Duodenal mucosa (tissue), 2 donors: ENCODE results near the gene RASGRP3.

Experiments used
- H3K27ac ChIP-seq: one replicate; pipeline ENCODE4 v1.7.0; 2013; ENCODE audit warnings: low read depth, low read length
- H3K27me3 ChIP-seq, 2 donors: one replicate each; pipeline ENCODE4 v1.7.0; 2013; ENCODE audit warnings: low read length in 2 of 2, control low read depth in 1 of 2; ENCODE audit not compliant: insufficient read depth in 2 of 2, control insufficient read depth in 1 of 2
- H3K36me3 ChIP-seq, 2 donors: one replicate each; pipeline ENCODE4 v1.7.0; 2013; ENCODE audit warnings: low read length in 2 of 2, control low read depth in 1 of 2; ENCODE audit not compliant: insufficient read depth in 2 of 2, control insufficient read depth in 1 of 2
- H3K4me1 ChIP-seq, 2 donors: one replicate each; pipeline ENCODE4 v1.7.0; 2013; ENCODE audit warnings: low read length in 2 of 2, control low read depth in 1 of 2; ENCODE audit not compliant: insufficient read depth in 2 of 2, control insufficient read depth in 1 of 2
- H3K4me3 ChIP-seq, 2 donors: one replicate each; pipeline ENCODE4 v1.7.0; 2013; ENCODE audit warnings: low read length in 2 of 2, low read depth in 1 of 2
- H3K9ac ChIP-seq, 2 donors: one replicate each; pipeline ENCODE4 v1.7.0; 2013; ENCODE audit warnings: low read length in 2 of 2, low read depth in 1 of 2
- H3K9me3 ChIP-seq, 2 donors: one replicate each; pipeline ENCODE4 v1.7.0; 2013; ENCODE audit warnings: low read length in 2 of 2, control low read depth in 1 of 2; ENCODE audit not compliant: control insufficient read depth in 1 of 2

RASGRP3 gene

GRCh38 chr2:33597026-33597425 lies 120.6 kb downstream of the RASGRP3 start:
- Histone ChIP-seq H3K9ac (no peak overlapping the region), H3K9me3 (no peaks in the 10 kb centered on the region), H3K36me3 (peaks cover 7 to 23% of the 10 kb centered on the region in 2 donors), H3K4me3 (no peak overlapping the region), H3K27me3 (no peaks in the 10 kb centered on the region), H3K27ac (no peak overlapping the region), H3K4me1 (peaks cover 15 to 16% of the 10 kb centered on the region in 2 donors)

DNA sequence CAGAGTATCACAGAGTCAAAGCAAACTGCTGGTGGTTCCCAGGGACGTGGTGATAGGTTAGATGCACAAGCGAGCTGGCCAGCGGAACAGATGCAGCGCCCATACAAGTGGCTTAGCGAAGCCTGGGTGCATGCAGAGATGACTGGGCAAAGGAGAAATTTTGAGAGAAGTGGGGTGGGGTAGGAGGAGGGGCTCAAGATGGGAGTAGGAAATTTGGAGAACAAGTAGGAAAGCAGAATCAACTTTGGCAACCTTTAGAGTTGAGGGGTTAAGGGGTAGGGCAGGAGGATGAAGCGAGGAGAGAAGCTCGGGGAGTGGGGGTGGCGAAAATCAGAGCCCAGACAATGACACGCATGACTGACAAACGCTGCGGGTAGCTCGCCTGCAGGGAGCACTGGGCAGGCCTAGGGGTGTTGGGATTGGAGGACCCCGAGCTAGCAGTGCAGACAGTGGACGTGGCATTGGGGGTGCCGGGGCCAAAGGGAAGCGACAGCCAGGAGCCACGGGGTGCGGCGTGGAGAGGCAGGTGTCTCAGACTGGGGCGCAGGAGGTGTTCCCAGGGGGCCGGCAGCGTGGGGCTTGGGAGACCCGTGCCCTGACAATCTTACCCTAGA lies 122.2 kb downstream of the RASGRP3 start:
- peaks cover 15 to 16% of the 10 kb centered on the region in 2 donors for H3K4me1 ChIP-seq
- H3K9me3 ChIP-seq, result no peaks in the 10 kb centered on the region
- no peaks in the 10 kb centered on the region for H3K27me3 ChIP-seq
- peak overlapping the region; percentile 96 to 98 for H3K4me3 ChIP-seq
- peak overlapping the region; percentile 79 to 89 for H3K9ac ChIP-seq
- peak overlapping the region; percentile 77 for H3K27ac ChIP-seq
- peaks cover 7 to 10% of the 10 kb centered on the region in 2 donors for H3K36me3 ChIP-seq

DNA sequence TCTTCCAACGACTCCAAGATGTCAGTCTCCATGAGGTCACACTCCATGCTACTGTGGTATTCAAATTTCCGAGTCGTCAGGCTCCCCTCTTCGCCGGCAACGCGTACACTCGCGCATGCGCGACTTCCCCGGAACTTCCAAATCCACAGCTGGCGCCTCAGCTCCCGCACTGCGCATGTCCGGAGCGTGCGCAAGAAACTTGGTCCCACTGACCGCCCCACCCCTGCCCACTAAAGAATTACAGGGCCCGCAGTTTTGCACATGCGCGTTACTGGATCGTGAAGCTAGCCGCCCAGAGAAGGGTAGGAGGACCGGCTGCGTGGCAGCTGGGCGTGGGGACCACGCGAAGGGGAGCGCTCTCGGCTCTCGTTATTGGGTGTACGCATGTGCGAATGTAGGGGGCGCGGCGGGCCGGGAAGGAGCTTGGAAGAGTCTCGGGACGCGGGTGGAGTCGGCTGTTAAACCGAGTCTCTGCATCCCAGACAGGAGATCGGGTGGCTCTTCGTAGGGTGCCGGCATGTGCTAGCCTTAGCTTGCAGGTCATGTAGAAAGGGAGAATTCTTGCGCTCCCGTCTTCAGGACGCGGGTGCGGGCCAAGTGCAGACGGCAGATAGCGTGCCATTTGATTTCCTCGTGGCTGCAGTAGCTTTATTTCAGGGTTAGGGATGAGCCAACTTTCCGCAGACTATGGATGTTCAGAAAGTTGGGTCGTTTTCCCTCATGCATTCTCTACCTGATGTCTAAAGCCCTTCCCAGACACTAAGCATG lies 122.9 kb downstream of the RASGRP3 start, which contains the start of gene FAM98A:
Gene FAM98A (minus strand): TSS at position 125 of the 768 bp plus-strand sequence. CDS start 78 bp downstream, at position 47.
- H3K4me3 ChIP-seq, result peak within 1 kb of the TSS; percentile 96 to 98
- peak within 1 kb of the TSS; percentile 79 to 89 for H3K9ac ChIP-seq
- no peaks in the 10 kb centered on the region for H3K9me3 ChIP-seq
- H3K4me1 ChIP-seq, result peaks cover 15 to 16% of the 10 kb centered on the region in 2 donors
- peak within 1 kb of the TSS; percentile 77 for H3K27ac ChIP-seq
- no peaks in the 10 kb centered on the region for H3K27me3 ChIP-seq
- H3K36me3 ChIP-seq, result peaks cover 4 to 6% of the 10 kb centered on the region in 2 donors

GRCh38 chr2:33599943-33600192 lies 123.4 kb downstream of the RASGRP3 start:
- Histone ChIP-seq H3K9ac (peak overlapping the region; percentile 52 to 88), H3K27me3 (no peaks in the 10 kb centered on the region), H3K27ac (no peak overlapping the region), H3K4me3 (peak overlapping the region; percentile 96 to 98), H3K36me3 (peaks cover 2 to 3% of the 10 kb centered on the region in 2 donors), H3K4me1 (peaks cover 15 to 16% of the 10 kb centered on the region in 2 donors), H3K9me3 (no peaks in the 10 kb centered on the region)

DNA sequence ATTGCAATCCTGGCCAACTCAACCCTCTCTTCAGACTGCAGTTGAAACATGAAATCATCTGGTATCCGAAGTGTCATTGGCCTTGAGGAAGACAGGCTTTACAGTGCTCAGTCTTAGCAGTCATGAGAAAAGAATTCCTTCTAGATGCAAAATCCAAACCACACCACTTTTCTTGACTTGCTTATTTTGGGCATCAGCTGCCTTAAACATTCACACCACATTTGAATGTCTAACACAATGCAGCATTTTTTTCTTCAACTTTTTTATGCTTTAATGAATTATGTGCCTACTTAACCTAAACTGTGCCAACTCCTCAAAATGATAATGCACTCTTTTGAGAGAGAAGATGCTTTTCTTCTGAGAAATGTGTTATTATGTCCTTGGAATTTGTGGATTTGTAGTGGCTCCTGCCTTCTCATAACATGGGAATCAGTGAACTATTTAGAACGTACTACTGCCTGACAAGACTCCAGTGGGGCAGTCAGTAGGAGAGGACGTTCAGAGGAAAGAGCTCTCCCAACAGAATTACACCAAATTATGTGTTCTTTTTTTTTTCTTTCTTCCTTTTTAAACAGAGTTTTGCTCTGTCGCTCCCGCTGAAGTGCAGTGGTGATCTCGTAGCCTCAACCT lies 125.9 kb downstream of the RASGRP3 start:
- no peak overlapping the region for H3K9ac ChIP-seq
- H3K4me1 ChIP-seq, result peaks cover 14 to 16% of the 10 kb centered on the region in 2 donors
- H3K9me3 ChIP-seq, result no peaks in the 10 kb centered on the region
- no peak overlapping the region for H3K4me3 ChIP-seq
- H3K36me3 ChIP-seq, result no peaks in the 10 kb centered on the region
- H3K27ac ChIP-seq, result no peak overlapping the region
- H3K27me3 ChIP-seq, result no peaks in the 10 kb centered on the region

DNA sequence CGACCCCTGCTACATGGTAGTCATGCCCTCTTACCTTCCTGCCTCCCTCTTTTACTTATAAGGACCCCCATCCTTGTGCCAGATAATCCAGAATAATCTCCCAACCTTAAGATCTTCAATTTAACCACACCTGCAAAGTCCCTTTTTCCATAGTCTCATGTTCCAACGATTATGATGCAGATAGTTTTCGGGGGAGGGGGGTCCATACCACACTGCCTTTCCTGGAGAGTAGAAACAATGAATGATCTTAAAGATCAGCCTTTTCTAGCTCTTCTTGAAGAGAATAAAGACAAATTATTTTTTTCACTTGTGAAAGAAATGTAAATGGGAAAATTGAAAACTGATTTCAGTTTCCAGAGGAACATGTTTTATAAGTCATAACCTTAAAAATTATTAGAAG lies 127.0 kb downstream of the RASGRP3 start:
- no peaks in the 10 kb centered on the region for H3K36me3 ChIP-seq
- peaks cover 5 to 6% of the 10 kb centered on the region in 2 donors for H3K4me1 ChIP-seq
- H3K27me3 ChIP-seq, result no peaks in the 10 kb centered on the region
- no peak overlapping the region for H3K4me3 ChIP-seq
- no peak overlapping the region for H3K27ac ChIP-seq
- no peak overlapping the region for H3K9ac ChIP-seq
- H3K9me3 ChIP-seq, result no peaks in the 10 kb centered on the region

DNA sequence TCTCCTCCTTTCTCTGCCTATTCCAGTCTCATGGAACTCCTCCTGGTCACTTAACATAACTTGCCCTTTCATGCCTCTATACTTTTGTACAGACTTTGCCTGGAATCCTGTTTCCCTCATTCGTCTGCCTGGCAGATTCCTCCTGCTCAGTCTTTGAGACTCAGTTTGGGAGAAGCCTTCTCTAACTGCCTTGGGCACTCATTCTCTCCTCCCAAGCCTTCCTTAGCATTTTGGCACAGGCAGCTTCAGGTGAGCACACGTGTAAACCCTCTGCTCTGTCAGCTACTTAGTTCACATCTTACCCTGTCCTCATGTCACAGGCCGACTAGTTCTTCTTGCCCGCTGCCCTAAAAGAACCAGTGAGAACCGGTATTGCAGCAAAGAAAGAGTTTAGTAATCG lies 128.6 kb downstream of the RASGRP3 start:
- H3K9ac ChIP-seq, result no peak overlapping the region
- H3K9me3 ChIP-seq, result no peaks in the 10 kb centered on the region
- H3K36me3 ChIP-seq, result no peaks in the 10 kb centered on the region
- no peak overlapping the region for H3K4me3 ChIP-seq
- no peaks in the 10 kb centered on the region for H3K27me3 ChIP-seq
- peaks cover 0 to under 1% of the 10 kb centered on the region in 2 donors for H3K4me1 ChIP-seq
- no peak overlapping the region for H3K27ac ChIP-seq

GRCh38 chr2:33606100-33606499 lies 129.7 kb downstream of the RASGRP3 start:
- H3K4me3 ChIP-seq, result no peak overlapping the region
- no peak overlapping the region for H3K9ac ChIP-seq
- H3K27me3 ChIP-seq, result no peaks in the 10 kb centered on the region
- H3K27ac ChIP-seq, result no peak overlapping the region
- H3K9me3 ChIP-seq, result no peaks in the 10 kb centered on the region
- no peaks in the 10 kb centered on the region for H3K36me3 ChIP-seq
- no peaks in the 10 kb centered on the region for H3K4me1 ChIP-seq

DNA sequence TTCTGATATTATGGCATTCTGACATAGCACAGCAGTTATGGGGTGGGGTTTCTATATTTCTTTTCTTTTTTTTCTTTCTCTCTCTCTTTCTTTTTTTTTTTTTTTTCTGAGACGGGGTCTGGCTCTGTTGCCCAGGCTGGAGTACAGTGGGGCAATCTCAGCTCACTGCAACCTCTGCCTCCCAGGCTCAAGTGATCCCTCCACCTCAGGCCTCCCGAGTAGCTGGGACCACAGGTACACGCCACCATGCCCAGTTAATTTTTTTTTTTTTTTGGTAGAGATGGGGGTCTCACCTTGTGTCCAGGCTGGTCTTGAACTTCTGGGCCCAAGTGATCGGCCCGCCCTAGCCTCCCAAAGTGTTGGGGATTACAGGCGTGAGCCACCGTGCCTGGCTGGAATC lies 130.2 kb downstream of the RASGRP3 start:
- Histone ChIP-seq H3K36me3 (no peaks in the 10 kb centered on the region), H3K9me3 (no peaks in the 10 kb centered on the region), H3K27ac (no peak overlapping the region), H3K4me3 (no peak overlapping the region), H3K9ac (no peak overlapping the region), H3K4me1 (no peaks in the 10 kb centered on the region), H3K27me3 (no peaks in the 10 kb centered on the region)

GRCh38 chr2:33607251-33607721 lies 130.8 kb downstream of the RASGRP3 start:
- Histone ChIP-seq H3K4me1 (no peaks in the 10 kb centered on the region), H3K4me3 (no peak overlapping the region), H3K9ac (no peak overlapping the region), H3K27ac (no peak overlapping the region), H3K27me3 (no peaks in the 10 kb centered on the region), H3K9me3 (no peaks in the 10 kb centered on the region), H3K36me3 (no peaks in the 10 kb centered on the region)
